ENCODE data around the gene CXorf38. TPM values are rescaled to one million over a fixed set of nuclear protein-coding genes. Genes with fewer than 3 reads are reported as not detected.

CXorf38 gene
- total and polyA plus RNA-seq, 2 experiments from 2014 or later, result 6.5 to 8.8 TPM

Other genes with a start within 250 kb of the CXorf38 start
- gene ATP6AP2, start 66.6 kb downstream of the CXorf38 start, total RNA-seq (2014; rRNA removed; shearing (Covaris generic)), result 77.1 and 80.1 TPM in 2 replicates
- 76.6 and 88.7 TPM in 2 replicates for gene ATP6AP2, start 66.6 kb downstream of the CXorf38 start, polyA plus RNA-seq (2016; fragmentation: Nextera tagmentation; extraction: Ambion mirVana)
- gene MPC1L, start 24.1 kb downstream of the CXorf38 start, total RNA-seq (2014; rRNA removed; shearing (Covaris generic)), result not detected in 2 replicates
- not detected in 2 replicates for gene MPC1L, start 24.1 kb downstream of the CXorf38 start, polyA plus RNA-seq (2016; fragmentation: Nextera tagmentation; extraction: Ambion mirVana)
- 99.3 and 110 TPM in 2 replicates for gene MED14, start 88.0 kb upstream of the CXorf38 start, total RNA-seq (2014; rRNA removed; shearing (Covaris generic))
- 28.9 and 29.8 TPM in 2 replicates for gene MED14, start 88.0 kb upstream of the CXorf38 start, polyA plus RNA-seq (2016; fragmentation: Nextera tagmentation; extraction: Ambion mirVana)

Measured in GM23338 (cell line).